GM19025 (cell line): ENCODE results near the gene RNF126.
"Not testable (repeated sequence)": the region's sequence is repeated elsewhere in the genome, so short reads cannot be mapped to it uniquely, and the experiment has no call there.

Source experiments
- ATAC-seq: cut with Tn5 transposase; IDR thresholded peaks from one replicate; pipeline ENCODE4 v1.9.1; 2021; ENCODE audit warnings: mild to moderate bottlenecking, low read depth, moderate library complexity; ENCODE audit not compliant: unreplicated experiment

The RNF126 gene

DNA sequence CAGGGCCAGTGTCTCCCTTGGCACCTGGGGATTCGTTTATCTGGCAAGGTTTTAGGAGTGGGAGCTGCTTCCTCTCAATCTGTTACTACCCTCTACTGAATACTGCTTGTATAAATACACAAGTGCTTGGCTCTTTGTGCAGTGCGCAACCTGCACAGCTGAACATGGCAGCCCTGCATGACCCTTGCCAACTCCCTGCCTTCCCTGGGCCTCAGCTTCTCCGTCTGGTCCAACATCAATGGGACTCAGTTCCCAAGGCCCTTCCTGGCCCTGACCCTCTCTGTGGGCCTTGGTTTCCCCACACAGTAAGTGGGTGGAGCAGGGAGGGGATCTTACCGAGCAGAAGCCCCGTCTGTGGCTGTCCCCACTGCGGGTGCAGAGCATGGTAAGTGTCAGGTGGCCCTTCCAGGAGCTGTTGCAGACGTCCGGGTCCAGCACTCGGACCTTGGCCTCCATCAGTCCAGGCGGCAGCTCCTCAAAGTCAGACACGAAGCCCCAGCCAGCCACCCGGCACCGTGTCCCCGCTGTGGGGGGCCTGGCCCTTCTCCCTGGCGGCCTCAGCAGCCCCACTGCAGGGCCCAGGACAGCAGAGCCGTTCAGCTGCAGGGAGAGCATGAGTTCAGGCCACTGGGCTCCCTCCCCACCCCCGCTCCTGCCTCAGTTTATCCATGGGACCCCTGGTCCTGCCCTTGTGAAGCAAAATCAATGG is 23.7 kb upstream of the RNF126 start:
- no peak for ATAC-seq

DNA sequence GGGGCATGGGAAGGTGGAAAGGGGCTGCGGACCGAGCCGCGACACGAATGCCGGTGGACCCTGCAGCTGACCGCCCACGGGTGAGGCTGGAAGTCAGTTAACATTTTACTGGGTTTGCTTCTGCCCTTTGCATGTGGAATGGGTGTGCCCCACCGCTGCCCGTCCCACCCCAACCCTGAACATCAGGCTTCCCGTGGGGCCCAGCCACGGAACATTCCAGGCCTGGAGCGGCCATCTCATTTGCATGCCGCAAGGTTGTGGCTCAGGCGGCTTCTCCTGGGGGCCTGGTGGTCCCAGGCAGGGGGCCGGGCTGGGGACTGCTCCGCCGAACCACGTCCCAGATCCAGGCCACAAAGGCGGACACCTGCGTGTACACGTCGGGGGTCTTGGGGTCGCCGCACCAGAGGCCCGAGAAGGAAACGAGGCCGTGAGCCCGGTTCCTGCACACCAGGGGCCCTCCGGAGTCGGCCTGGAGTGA is 22.5 kb upstream of the RNF126 start:
- ATAC-seq = no peak

DNA sequence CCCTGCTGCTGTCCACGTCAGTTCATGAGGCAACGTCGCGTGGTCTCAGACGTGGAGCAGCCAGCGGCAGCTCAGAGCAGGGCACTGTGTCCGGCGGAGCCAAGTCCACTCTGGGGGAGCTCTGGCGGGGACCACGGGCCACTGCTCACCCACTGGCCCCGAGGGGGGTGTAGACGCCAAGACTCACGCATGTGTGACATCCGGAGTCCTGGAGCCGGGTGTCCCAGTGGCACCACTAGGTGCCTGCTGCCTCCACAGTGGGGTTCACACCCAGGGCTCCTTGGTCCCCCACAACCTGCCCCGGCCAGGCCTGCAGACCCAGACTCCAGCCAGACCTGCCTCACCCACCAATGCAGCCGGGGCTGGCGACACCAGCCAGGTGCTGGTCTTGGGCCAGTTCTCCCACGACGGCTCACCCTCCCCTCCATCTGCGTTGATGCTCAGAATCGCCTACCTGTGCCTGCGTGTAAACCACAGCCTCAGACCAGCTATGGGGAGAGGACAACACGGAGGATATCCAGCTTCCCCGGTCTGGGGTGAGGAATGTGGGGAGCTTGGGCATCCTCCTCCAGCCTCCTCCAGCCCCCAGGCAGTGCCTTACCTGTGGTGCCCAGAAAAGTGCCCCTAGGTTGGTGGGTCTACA is 19.8 kb upstream of the RNF126 start:
- ATAC-seq = no peak

DNA sequence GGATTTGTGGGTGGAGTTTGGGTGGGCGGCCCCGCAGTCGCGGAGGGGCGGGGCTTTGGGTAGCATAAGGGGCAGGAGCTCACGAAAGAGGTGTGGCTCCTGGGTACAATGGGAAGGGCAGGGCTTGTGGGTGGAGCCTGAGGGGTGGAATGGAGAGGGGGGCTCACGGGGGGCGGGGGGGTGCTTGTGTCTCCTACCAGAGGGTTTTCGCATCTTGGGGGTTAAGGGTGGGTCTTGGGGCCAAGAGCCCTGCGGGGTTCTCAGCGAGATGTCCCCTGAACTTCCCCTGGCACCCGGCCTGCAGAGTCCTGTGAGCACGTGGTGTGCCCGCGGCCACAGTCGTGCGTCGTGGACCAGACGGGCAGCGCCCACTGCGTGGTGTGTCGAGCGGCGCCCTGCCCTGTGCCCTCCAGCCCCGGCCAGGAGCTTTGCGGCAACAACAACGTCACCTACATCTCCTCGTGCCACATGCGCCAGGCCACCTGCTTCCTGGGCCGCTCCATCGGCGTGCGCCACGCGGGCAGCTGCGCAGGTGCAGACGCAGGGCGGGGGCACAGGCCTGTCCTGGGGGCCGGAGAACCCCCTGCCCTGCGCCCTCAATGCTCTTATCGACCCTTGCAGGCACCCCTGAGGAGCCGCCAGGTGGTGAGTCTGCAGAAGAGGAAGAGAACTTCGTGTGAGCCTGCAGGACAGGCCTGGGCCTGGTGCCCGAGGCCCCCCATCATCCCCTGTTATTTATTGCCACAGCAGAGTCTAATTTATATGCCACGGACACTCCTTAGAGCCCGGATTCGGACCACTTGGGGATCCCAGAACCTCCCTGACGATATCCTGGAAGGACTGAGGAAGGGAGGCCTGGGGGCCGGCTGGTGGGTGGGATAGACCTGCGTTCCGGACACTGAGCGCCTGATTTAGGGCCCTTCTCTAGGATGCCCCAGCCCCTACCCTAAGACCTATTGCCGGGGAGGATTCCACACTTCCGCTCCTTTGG is 18.3 kb upstream of the RNF126 start:
- ATAC-seq = no peak

DNA sequence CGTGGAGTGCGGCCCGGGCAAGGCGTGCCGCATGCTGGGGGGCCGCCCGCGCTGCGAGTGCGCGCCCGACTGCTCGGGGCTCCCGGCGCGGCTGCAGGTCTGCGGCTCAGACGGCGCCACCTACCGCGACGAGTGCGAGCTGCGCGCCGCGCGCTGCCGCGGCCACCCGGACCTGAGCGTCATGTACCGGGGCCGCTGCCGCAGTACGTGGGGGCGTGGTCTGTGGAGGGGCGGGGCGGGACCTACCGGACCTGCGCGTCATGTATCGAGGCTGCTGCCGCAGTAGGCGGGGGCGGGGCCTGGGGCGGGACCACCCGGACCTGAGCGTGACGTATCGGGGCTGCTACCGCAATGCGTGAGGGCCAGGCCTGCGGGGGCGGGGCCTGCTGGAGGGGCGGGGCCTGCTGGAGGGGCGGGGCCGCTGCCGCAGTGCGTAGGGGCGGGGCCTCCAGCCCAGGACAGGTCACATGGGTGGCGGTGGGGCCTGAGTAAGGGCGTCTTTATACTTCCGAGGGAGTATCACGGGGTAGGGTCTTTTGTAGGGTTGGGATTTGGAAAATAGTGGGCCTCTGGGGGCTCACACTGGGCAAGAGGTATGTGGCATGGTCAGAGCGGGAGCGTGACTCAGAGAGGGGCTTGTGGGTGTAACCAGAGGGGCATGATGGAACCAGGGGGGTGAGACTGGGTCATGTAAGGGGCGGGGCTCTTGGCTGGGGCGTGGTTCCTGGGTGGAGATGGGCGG is 17.4 kb upstream of the RNF126 start:
- peak; percentile 76 for ATAC-seq

DNA sequence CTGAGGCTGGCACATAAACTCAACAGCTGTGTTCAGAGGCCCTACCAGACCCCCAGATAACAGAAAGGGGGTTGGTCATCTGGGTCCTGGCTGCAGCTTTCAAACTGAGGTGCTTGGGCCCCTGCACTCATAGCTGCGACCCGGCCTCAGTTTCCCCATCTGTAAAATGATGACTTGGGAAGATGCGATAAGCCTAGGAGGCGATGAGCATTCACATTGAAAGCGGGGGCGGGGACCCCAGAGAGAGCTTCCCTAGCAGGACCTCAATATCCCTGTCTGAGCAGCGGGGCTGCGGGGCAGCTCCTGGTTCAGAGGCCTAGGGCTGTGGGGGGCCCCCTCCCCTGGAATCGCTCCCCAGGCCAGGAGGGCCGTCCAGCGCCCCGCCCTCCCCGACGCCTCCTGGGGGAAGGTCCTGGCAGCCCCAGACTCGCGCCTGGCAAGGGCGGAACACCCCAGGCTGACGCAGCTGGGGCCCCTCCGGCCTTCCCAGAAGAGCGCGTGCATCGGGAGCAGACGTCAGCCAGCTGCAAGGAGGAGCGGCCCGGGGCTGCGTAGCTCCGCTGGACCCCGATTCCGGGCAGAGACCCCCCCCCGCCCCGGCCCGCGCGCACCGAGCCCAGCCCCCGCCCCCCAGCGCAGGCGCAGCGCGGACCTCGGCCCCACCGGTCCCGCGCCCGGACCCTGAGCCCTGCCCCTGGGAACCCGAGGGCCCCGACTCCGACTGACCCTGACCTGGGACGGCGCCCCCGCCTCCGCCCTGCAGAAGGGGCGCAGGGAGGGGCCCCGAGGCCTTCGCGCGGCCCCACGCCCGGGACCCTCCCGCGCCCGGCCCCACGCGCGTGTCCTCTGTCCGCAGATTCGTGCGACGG is 16.6 kb upstream of the RNF126 start:
- peak; percentile 10 for ATAC-seq

DNA sequence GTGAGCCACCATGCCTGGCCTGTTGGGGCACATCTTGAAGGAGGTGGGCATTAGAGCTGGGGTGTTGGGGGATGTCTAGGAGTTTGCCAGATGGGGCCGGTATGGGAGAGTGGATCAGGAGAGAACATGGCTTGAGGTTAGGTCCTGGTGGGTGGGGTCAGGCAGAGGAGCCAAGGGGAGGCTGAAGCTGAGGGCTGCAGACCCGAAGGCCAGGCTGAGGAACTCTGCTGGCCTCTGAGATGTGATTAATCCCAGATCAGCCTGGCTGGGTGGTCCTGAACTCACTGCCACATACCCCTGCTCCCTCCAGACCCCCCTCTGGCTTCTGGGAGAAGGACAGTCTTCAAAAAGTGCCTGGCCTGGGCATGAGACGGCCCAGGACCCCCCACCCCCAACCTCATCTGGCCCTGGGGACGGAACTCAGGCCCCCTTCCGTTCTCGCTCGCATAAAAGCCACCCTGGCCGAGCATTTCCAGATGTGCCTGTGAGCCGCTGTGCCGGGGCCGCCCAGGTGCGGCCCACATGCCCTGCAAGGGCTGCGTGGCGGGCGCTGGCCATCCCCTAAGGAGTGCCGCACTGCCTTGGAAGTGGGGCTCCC is 15.9 kb upstream of the RNF126 start:
- ATAC-seq = no peak

DNA sequence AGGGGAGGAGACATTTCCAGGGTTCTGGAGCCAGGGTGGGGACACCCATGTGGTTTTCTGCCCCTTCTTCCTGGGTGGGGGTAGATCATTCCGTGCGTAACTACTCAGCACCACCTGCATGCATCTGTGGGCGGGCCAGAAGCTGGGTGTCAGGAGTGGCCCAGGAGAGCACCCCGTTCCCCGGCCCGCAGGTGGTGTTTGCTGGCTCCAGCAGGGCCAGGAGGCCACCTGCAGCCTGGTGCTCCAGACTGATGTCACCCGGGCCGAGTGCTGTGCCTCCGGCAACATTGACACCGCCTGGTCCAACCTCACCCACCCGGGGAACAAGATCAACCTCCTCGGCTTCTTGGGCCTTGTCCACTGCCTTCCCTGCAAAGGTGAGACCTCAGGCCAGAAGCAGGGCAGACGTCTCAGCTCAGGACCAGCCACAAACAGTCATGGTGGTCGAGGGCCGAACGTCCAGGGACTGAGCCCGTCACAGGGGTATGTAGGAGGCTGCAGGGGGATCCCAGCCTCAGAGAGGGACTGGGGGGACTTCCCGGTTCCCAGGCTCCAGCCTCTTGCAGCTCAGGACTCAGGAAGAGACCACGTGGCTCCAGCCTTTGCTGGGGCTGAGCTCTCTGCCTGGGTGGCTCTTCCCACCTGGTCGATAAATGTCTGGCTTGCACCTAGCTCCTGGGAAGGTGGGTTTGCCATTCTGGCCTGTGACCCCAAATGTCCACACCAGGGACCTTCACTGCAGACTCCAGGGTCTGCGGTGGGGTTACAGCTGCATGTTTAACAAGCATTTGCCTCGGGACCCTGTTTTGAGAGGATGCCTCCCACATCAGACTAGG is 14.8 kb upstream of the RNF126 start:
- no peak for ATAC-seq

DNA sequence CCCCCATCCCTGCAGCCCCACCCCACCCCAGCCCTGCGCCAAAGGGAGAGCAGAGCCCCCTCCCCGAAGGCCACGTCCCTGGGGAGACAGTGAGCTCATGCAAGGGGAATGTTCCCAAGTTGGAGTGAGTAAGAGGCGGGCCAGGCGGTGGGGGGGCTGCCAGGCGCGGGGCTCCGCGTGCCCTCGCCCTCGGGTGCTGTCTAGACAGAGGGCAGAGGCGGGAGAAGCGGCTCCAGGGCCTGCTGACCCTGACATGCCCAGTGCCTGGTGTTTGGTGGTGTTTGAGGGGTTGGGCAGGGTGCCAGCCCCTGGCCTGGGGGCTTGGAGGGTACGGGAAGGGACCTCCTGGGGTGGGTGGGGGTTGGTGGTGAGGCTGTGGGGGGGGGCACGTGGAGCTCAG is 14.2 kb upstream of the RNF126 start:
- ATAC-seq = no peak

DNA sequence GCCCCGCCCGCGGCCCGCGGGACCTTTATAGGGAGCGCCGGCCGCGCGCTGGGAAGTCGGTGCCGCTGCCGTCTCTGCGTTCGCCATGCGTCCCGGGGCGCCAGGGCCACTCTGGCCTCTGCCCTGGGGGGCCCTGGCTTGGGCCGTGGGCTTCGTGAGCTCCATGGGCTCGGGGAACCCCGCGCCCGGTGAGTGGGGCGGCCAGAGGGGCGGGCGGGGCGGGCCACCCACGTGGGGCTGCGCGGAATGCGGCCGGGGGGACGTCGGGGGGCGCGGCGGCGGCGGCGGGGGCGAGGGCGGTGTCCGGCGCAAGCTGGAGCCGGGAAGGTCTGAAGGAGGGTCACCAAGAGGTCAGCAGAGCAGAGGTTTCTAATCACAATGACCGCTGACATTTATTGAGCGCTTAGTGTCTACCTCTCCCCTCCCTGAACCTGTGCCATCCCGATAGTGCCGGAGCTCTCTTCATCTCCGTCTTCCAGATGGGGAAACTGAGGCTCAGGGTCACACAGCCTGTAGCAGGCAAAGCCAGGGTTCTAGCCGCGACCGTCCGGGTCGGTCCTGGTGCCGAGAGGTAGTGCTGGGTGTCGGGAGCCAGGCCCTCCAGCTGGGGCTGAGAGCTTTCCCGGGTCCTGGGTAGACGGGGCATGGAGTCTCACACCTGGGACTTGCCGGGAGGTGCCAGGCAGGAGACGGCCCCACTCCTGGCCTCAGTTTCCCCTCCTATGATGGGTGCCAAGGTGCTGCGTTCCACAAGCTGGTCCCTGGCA is 13.5 kb upstream of the RNF126 start, which contains the start of gene FSTL3:
FSTL3 (plus strand) TSS at position 54 of the 767 bp plus-strand sequence; CDS start at position 86, 32 bp downstream.
- ATAC-seq = no peak

DNA sequence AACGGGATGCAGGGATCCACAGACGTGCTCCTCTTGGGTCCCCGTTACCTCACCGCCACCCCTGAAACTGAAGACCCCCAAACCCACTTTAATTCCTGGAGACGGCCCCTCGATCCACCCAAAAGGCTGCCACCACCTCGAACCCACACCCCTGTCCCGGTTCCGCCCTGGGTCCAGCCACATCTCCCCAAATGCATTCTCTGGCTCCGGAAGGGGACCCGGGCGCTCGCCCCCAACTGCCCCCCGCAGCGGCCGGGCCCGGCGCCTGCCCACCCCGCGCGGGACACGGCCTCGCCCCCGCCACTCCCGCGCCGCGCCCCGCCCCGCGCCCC is 13.0 kb upstream of the RNF126 start:
- no peak for ATAC-seq

DNA sequence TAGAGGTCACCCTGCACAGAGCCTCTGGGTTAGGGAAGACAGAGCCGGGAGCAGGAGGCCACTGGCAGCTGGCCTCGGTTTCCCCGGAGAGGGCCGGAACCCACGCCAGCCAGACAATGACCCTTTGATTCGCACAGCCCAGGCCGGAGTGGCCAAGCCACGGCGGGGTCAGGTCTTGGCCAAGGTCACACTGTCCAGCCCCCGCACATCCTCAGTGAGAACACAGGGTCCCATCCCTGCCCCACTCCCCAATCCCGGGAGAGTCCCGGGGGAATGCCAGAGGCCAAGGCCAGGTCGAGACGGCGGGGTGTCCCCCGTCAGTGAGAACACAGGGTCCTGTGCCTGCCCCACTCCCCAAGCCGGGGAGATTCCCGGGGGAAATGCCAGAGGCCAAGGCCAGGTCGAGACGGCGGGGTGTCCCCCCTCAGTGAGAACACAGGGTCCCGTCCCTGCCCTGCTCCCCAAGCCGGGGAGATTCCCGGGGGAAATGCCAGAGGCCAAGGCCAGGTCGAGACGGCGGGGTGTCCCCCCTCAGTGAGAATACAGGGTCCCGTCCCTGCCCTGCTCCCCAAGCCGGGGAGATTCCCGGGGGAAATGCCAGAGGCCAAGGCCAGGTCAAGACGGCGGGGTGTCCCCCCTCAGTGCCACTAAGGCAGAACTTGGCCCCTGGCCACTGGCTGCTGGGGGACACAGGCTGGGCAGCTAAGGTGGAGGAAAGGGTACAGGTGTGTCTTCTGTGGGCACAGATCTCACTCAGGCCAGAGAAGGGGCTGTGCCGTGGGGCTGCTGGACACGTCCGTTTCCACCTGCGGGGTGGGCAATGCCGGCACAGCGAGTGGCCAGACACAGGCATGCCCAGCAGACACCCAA is 11.5 kb upstream of the RNF126 start:
- ATAC-seq = no peak

DNA sequence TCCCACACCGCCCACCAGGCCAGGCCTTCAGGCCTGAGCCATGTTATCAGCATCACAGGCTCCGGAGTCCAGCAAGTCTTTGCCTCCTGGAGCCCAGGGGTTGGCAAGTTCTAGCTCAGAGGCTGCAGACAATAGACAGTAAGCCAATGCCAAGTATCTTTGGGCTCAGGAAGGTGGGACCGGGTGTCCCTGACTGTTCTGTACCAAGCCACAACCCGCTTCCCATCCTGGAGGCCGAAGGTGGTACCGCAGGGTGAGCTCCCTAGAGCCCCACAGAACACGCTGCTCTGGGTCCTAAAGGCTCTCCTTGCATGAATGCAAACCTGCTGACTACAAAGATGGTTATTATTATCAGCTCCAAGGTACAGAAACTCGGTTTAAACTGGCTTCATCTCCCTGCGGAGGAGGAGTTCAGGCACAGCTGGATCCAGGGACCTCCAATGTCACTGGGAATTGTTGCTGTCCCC is 7.6 kb upstream of the RNF126 start:
- no peak for ATAC-seq

DNA sequence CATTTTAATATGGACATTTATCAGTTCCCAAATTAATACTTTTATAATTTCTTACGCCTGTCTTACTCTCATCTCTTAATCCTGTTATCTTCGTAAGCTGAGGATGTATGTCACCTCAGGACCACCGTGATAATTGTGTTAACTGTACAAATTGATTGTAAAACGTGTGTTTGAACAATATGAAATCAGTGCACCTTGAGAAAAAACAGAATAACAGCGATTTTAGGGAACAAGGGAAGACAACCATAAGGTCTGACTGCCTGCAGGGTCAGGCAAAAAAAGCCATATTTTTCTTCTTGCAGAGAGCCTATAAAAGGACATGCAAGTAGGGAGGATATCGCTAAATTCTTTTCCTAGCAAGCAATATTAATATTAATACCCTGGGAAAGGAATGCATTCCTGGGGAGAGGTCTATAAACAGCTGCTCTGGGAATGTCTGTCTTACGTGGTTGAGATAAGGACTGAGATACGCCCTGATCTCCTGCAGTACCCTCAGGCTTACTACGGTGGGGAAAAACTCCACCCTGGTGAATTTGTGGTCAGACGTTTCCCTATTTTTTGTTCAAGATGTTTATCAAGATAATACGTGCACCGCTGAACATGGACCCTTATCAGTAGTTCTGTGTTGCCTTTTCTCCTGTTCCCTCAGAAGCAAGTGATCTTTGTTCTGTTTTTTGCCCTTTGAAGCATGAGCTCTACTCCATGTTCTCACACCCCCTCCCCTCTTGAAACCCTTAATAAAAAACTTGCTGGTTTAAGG is 5.8 kb upstream of the RNF126 start:
- ATAC-seq = not testable (repeated sequence)

DNA sequence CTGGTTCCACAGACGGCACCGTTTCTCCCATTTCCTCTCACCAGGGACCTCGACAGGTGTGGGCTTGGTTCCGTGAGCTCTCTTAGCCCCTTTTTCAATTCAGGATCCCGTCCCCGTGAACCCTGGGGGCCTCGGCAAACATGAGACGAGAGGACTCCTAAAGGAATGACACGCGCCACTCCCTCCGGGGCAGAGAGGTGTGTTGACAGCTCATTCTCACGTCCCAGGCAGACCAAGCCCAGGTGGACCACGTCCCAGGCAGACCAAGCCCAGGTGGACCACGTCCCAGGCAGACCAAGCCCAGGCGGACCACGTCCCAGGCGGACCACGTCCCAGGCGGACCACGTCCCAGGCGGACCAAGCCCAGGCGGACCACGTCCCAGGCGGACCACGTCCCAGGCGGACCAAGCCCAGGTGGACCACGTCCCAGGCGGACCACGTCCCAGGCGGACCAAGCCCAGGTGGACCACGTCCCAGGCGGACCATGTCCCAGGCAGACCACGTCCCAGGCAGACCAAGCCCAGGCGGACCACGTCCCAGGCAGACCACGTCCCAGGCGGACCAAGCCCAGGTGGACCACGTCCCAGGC is 4.1 kb upstream of the RNF126 start:
- ATAC-seq = not testable (repeated sequence)
